NCI-H510A treated with DMSO at 0.1 percent for 48 hours (cell line): ENCODE data around the gene SLFNL1.

Experiments
- DNase-seq: peaks from one replicate; lab custom pipeline; 2025; lab: John Stamatoyannopoulos, UW

The SLFNL1 gene

GRCh38 chr1:41020109-41020576 is 1.4 kb downstream of the SLFNL1 start:
- no peak for DNase-seq

DNA sequence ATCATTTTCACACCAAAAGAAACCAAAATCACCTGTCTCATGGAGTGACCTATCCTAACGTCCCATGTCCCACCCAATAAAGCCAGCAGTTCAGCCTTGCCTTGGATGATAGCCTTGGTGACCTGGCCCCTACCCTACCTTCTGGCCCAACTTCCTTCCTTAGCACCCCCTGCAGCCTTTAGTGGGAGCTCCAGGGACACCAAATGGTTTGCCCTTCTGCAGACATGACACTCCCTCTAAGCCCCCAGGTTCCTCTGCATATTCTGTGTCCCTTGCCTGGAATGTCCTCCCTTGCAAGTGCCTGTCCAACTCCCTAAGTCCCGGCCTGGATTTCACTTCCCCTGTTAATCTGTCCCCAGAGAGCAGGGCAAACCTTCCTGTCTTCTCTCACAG is 2.2 kb downstream of the SLFNL1 start:
- DNase-seq = no peak

DNA sequence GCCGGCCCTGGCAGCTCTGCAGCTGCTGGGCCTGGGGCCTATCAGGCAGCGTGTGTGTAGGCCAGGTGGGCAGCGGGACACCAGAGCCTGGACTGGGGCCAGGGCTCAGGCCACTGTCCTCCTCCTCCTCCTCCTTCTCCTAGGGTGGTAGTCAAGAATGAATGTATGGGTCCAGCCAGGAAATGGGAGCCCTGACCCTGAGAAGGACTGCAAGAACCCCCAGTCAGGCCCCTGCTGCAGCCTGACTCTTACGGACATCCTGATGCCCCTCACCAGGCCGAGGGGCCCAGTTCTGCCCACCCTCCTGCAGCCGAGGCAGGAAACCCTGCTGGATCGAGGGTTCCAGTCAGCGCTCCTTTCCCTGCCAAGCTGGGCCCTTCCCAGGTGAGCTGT is 3.5 kb downstream of the SLFNL1 start:
- no peak for DNase-seq

GRCh38 chr1:41017141-41018017 is 4.1 kb downstream of the SLFNL1 start:
- no peak for DNase-seq

DNA sequence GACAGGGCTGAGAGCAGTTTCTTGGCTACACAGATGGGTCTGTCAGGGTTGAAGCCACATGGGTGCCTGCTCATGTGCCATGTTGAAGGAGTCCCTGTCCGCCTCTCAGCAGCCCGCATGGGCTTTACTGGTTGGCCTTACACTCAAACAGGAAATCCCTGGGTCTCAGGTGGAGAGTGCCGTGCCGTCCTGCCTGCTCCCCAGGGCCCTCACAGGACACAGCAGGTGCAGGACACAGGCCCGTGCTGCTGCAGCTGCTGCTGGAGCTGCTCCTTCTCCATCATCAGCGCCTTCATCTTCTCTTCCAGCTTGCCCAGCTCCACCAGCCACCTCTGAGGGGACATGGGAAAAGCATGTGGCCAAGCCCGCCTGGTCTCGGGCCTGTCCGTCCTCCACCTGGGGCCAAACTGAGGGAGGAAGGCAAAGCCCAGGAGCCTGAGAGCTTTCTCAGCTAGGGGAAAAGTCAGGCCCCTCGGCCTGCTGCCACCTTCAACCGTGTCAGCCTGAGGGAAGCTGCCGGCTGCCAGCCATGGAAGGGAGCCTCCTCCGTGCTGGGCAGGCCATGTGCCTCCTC is 5.5 kb downstream of the SLFNL1 start:
- no peak for DNase-seq

- DNase-seq = no peak
Measured at GRCh38 chr1:41015281-41015896, 6.1 kb downstream of the SLFNL1 start.

DNA sequence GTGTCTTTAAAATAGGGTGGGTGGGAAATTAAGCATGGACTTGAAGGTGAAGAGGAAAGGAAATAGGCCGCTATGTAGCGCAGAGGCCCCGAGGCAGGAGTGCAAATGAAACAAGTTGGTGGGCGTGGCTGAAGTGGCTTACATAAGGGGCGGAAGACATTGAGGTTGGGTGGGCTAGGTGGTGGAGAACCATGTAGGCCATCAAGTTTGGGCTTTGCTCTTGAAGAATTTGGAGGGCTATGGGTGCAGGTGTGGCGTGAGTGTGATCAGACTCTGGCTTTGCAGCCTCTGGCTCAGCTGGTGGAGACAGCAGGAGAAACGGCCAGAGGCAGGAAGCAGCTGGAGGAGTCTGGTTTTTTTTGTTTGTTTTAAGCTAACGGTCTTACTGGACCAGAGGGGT is 6.7 kb downstream of the SLFNL1 start:
- no peak for DNase-seq

- DNase-seq = no peak
Measured at GRCh38 chr1:41013796-41014195, 7.7 kb downstream of the SLFNL1 start.

- DNase-seq = no peak
Measured at GRCh38 chr1:41013024-41013423, 8.5 kb downstream of the SLFNL1 start.

- no peak for DNase-seq
Measured at GRCh38 chr1:41010345-41010744, 11.2 kb downstream of the SLFNL1 start.

DNA sequence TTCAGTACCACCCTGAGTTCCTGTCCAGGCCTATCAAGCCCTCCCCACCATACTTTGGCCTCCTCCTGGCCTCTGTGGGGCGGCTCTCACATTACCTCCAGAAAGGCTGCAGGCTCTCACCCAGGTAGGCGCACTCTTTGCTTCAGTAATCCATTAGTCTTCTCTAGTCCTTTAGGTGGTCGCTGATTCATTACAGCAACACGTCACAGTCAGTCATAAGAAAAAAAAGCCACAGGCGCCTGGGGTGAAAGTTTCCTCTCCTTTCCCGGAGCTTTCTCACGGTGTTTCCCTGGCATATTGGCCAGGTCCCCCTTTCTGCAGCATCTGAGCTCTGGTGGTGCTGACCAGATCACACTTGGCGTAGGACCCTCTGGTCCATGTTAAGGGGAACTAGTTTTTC is 12.1 kb downstream of the SLFNL1 start:
- DNase-seq = no peak

DNA sequence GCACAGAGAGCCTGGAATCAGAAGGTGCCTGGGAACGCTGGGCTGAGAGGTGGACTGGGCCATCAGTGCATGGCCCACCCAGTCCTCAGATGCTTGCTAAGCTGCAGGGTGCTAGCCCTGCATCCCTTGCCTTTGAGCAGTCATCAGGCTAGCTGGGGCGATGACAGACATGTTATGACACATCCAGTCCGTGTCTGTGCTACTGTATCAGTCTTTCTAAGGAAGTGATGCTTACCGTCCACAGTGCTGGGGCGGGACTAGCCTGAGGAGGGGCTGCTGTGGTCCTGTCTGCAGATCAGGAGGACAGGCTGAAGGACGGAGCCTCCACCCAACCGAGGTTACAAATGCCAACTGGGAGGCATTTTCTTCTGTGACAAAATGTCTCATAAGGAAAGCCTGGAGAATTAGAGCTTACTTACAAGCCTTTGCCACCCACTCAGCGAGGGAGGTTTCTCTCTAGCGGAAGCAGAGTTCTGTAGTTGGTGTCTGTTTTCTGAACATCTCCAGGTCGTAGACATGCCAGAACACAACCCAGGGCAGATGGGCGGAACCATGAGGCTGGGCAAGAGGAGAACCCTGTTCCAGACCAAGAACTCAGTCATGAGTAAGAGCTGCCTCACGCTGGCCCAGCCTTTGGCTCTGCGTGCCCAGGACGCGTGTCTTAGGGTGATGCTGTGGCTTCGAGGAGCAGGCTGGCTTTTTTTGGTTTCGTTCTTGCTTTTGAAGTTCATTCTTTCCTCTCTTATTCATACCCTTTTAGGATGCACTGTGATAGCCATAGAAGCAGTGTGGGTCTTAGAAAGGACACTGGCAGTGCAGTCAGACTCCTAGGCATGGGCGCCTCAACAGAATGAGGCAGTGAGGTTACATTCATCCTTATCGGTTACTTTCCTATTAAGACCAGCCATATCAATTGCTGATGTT is 14.3 kb downstream of the SLFNL1 start:
- no peak for DNase-seq

DNA sequence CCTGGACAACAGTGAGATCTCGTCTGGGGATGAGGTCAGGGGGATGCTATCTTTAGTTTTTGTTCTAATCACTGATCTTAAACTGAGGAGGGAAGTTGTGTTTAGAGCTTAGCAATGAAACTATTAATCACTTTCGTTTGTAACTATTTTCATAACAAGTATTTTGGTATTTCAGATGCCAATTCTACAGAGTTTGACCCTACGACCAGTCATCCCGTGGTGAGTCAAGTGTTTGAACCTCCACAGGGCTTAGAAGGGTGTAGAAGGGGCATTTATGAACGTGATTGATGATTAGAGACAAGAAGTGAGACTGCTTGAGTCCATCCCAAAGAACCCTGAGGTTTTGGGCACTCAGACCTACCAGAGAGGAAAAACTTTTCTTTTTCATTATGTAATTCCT is 15.6 kb downstream of the SLFNL1 start:
- DNase-seq = no peak

DNA sequence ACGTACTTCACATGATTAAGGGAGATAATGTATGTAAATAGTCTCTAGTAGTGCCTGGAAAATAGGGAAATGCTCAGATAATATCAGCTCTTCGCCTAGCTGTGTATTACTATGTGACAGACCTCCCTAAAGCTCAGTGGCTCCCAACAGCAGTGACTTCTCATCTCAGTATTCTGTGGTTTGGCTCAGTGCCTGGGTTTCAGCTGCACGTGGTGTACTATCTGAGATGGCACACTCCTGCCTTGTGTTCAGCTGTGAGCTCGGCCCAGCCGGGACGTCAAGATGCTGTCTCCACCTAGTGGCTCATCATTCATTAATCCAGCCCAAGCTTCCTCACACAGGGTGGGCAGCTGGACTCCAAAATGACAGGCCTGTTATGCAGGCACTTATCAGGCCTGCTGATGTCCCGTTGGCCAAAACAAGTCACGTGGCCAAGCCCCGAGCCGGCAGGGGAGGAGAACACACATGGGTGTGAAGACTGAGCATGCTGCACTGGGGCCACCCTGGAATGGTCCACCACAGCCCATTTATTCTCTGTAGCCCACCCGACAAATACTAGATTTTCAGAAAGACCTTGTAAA is 17.8 kb downstream of the SLFNL1 start:
- DNase-seq = peak; percentile 85

DNA sequence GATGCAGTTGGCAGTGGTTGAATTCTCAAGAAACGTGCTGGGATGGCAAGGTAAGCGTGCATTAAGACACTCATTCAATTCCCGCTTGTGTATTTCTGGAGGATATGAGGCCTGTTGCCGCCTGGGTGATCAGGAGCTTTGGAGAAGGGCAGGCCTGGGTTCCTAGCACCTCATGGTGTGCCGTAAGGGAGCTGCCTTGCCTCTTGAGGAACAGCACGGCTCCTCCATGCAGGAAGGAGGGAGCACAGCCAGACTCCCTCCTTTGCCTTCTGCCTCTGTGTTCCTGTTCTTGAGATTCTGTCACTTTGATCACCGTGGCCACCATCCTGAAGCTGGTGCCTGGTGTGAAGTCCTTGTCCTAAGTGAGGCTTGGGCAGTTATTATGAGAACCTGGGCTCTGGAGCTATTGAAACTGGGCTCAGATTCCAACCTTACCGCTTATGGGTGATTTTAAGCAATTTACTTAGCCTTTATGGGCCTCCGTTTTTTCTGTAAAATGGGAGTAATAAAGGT is 18.3 kb downstream of the SLFNL1 start:
- no peak for DNase-seq

- DNase-seq = no peak
Measured at GRCh38 chr1:40998668-40999067, 22.9 kb downstream of the SLFNL1 start.

GRCh38 chr1:40997096-40997495 is 24.4 kb downstream of the SLFNL1 start:
- DNase-seq = no peak

GRCh38 chr1:40989066-40989465 is 32.5 kb downstream of the SLFNL1 start:
- DNase-seq = no peak

DNA sequence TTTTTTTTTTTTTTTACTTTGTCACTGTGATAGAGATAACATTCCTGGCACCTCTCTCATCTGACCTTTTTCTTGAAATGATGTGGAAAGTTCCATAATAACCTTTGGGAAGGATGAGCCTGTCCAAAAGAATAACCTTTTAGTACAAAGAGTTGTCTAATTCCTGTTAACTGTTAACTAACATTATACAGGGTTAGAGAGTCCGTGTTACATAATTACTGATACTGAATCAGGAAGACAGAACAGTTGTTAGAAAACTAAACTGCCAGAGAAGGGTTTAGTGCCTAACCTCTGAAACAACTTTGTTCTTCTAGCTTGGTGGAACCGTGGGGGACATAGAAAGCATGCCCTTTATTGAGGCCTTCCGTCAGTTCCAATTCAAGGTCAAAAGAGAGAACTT is 33.2 kb downstream of the SLFNL1 start:
- no peak for DNase-seq

DNA sequence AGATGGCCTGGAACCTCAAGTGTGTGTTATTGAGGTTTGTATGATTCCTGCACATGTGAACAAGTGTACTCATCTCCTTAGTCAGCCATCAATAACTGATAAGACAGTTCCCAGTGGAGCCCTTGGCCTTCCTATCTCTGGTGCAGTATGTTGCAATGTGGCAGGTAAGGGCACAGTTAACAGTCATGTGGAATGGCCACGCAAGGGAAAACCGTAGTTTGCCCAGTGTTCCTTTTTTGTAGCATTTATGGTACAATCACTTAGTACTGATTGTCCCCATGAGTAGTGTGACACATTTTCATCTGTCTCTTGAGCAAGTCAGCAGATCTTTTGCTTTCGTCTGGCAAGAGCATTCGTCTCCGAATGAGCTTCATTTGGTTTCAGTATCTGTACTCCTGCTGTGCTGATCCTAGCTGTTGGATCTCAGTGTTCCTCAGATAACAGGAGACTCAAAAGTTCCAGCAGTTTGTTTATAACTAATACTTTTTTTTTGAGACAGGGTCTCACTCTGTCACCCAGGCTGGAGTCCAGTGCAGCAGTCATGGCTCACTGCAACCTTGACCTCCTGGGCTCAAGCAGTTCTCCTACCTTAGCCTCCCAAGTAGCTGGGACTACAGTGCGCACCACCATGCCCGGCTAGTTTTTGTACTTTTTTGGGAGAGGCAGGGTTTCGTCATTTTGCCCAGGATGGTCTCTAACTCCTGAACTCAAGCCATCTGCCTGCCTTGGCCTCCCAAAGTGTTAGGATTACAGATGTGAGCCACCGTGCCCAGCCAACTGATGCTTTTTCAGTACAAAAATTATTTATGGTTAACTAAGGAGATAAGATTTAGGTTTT is 33.9 kb downstream of the SLFNL1 start:
- no peak for DNase-seq

DNA sequence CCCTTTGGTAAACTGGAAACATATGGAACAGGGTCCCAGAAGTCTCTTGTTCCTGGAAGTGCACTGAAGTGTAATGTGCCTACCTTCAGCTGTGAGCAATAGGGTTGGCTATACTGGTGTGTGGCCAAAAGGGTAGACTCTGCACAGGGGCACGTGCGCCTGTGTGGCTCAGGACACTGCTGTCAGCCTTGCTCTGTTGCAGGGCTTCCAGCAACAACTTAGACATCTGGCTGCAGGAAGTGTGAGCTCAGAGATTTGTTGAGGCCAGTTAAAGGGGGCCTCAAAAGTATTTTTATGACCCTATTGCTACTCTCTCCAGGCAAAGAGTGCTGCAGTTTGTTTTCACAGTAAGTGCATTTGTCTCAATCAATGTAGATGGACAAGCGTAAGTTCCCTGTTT is 34.6 kb downstream of the SLFNL1 start:
- DNase-seq = no peak
